GM12878 (cell line): Measurements from ENCODE around the gene OCA2. TPM values are rescaled to one million over a fixed set of nuclear protein-coding genes. Genes with fewer than 3 reads are reported as not detected.

Source experiments
- ATAC-seq: fragments of 200-7000 bp; cut with Tn5 transposase; 3 replicates; pipeline ENCODE4 v1.9.1; 2020; ENCODE audit warnings: mild to moderate bottlenecking, moderate library complexity
- BruUV-seq: library from RNA; stranded (reverse); fragments of 400-500 nt; replicated peaks from 2 replicates; lab custom pipeline; 2021; lab: Mats Ljungman, UMichigan
- CTCF ChIA-PET: fragments of 300-600 bp; sonication (Branson Sonifier 250); formaldehyde crosslinking; extraction: SDS; loops from one replicate; lab custom pipeline; 2021; ENCODE audit warnings: inconsistent platforms; lab: Yijun Ruan, JAX
- POLR2A ChIA-PET: fragments of 350-600 bp; formaldehyde crosslinking; extraction: SDS; loops from one replicate; lab custom pipeline; 2021; ENCODE audit warnings: inconsistent platforms; lab: Charles Lee
- RAD21 ChIA-PET: fragments of 300-600 bp; sonication (Branson Sonifier 250); formaldehyde crosslinking; loops from one replicate; lab custom pipeline; 2023; ENCODE audit warnings: antibody characterized with exemption; ENCODE audit not compliant: unreplicated experiment; lab: Charles Lee
- SMC1A ChIA-PET: fragments of 300-600 bp; sonication (Branson Sonifier 250); formaldehyde crosslinking; loops from one replicate; lab custom pipeline; 2023; ENCODE audit not compliant: unreplicated experiment, uncharacterized antibody; lab: Charles Lee
- DNase-seq: peaks from one replicate; pipeline ENCODE4 v3.0.0-alpha.2; 2011; ENCODE audit warnings: low read depth, low spot score
- FAIRE-seq: peaks from 3 replicates; lab custom pipeline; 2011; peaks lifted over from hg19 to GRCh38; lab: Jason Lieb, UNC
- H2AFZ ChIP-seq: 2 replicates; pipeline ENCODE4 v1.6.0; 2011; ENCODE audit warnings: low read depth, low read length, control low read depth; ENCODE audit not compliant: control insufficient read depth
- H3K27ac ChIP-seq: 2 replicates; pipeline ENCODE4 v1.5.1; 2011; ENCODE audit warnings: control low read depth; ENCODE audit not compliant: control insufficient read depth, insufficient read depth
- H3K27me3 ChIP-seq, 2 experiments: replicated peaks in 1 of 2; 2 replicates each; pipeline versions ENCODE4 v1.6.0 to v1.6.1; 2011; ENCODE audit warnings: low read length in 1 of 2; ENCODE audit not compliant: control insufficient read depth in 2 of 2, insufficient read depth in 2 of 2
- H3K36me3 ChIP-seq, 2 experiments: 2 replicates each; pipeline ENCODE4 v1.5.1; 2011; ENCODE audit warnings: low read length in 1 of 2; ENCODE audit not compliant: control insufficient read depth in 2 of 2, insufficient read depth in 2 of 2
- H3K4me1 ChIP-seq: 2 replicates; pipeline ENCODE4 v1.6.1; 2011; ENCODE audit warnings: mild to moderate bottlenecking, low read length, moderate library complexity, mixed read lengths; ENCODE audit not compliant: control insufficient read depth, insufficient read depth
- H3K4me2 ChIP-seq: 2 replicates; pipeline ENCODE4 v1.6.0; 2011; ENCODE audit warnings: control low read depth; ENCODE audit not compliant: control insufficient read depth, insufficient read depth
- H3K4me3 ChIP-seq: fragments of 200-600 bp; sonication (generic); 2 replicates; pipeline ENCODE4 v1.5.1; 2016
- H3K79me2 ChIP-seq: 2 replicates; pipeline ENCODE4 v1.6.0; 2011; ENCODE audit warnings: low read length; ENCODE audit not compliant: control insufficient read depth, insufficient read depth
- H3K9ac ChIP-seq: 2 replicates; pipeline ENCODE4 v1.8.0; 2011; ENCODE audit warnings: low read length, control low read depth, mixed read lengths; ENCODE audit not compliant: control insufficient read depth, insufficient read depth
- H3K9me3 ChIP-seq: replicated peaks from 3 replicates; pipeline ENCODE4 v1.5.1; 2011; ENCODE audit warnings: mild to moderate bottlenecking, low read length; ENCODE audit not compliant: control insufficient read depth, insufficient read depth
- H4K20me1 ChIP-seq: 2 replicates; pipeline ENCODE4 v1.6.0; 2011; ENCODE audit not compliant: control insufficient read depth, insufficient read depth
- CBFB ChIP-seq: IDR thresholded peaks from 2 replicates; pipeline ENCODE4 v1.6.1; 2016; ENCODE audit warnings: antibody characterized with exemption, low read depth
- CBX3 ChIP-seq: fragments of 200-600 bp; sonication (generic); IDR thresholded peaks from 2 replicates; pipeline ENCODE4 v1.6.1; 2016; ENCODE audit warnings: low read depth, borderline replicate concordance
- DPF2 ChIP-seq: fragments of 450-650 bp; IDR thresholded peaks from 2 replicates; pipeline ENCODE4 v1.6.1; 2017; ENCODE audit warnings: mild to moderate bottlenecking
- KDM1A ChIP-seq: fragments of 200-600 bp; sonication (generic); IDR thresholded peaks from 2 replicates; pipeline ENCODE4 v1.6.1; 2016; ENCODE audit warnings: borderline replicate concordance
- MTA3 ChIP-seq: IDR thresholded peaks from 2 replicates; pipeline ENCODE4 v1.6.1; 2012; ENCODE audit warnings: low read length, inconsistent platforms, borderline replicate concordance
- MYB ChIP-seq: fragments of 150-350 bp; IDR thresholded peaks from 2 replicates; pipeline ENCODE4 v1.6.1; 2014; ENCODE audit warnings: mild to moderate bottlenecking, low read depth, low read length, borderline replicate concordance
- NR2C1 ChIP-seq: fragments of 450-650 bp; IDR thresholded peaks from 2 replicates; pipeline ENCODE4 v1.6.1; 2017; ENCODE audit warnings: antibody characterized with exemption, mild to moderate bottlenecking, moderate library complexity
- POLR2A ChIP-seq: IDR thresholded peaks from 2 replicates; pipeline ENCODE4 v1.6.1; 2011; ENCODE audit warnings: low read depth, mild to moderate bottlenecking, low read length
- RUNX3 ChIP-seq: IDR thresholded peaks from 2 replicates; pipeline ENCODE4 v1.6.1; 2012; ENCODE audit warnings: low read length, inconsistent platforms
- TAF1 ChIP-seq: IDR thresholded peaks from 2 replicates; pipeline ENCODE4 v1.6.1; 2011; ENCODE audit warnings: mild to moderate bottlenecking, low read depth, low read length, borderline replicate concordance
- TCF3 ChIP-seq: IDR thresholded peaks from 2 replicates; pipeline ENCODE4 v1.6.1; 2012; ENCODE audit warnings: low read depth, mild to moderate bottlenecking, low read length, borderline replicate concordance; ENCODE audit not compliant: insufficient read depth
- YBX1 ChIP-seq: fragments of 450-650 bp; IDR thresholded peaks from 2 replicates; pipeline ENCODE4 v1.6.1; 2016; ENCODE audit warnings: antibody characterized with exemption
- ZNF24 ChIP-seq: fragments of 450-650 bp; IDR thresholded peaks from 2 replicates; pipeline ENCODE4 v1.6.1; 2017; ENCODE audit warnings: antibody characterized with exemption, mild to moderate bottlenecking
- WGBS: methylation state at CpG from one replicate; pipeline ENCODE4 v1.1.6; 2016; ENCODE audit warnings: low lambda C conversion rate; ENCODE audit not compliant: insufficient replicate concordance, insufficient coverage; ENCODE audit errors: missing lambda C conversion rate; 5-methylcytosine and 5-hydroxymethylcytosine counted together
- in situ Hi-C: fragments of 300-500 bp; cut with MboI; formaldehyde crosslinking; loops from 9 replicates; pipeline ENCODE4 v1.14.3; 2018; ENCODE audit warnings: mixed read lengths
- intact Hi-C: fragments of 100-400 bp; cut with micrococcal nuclease; formaldehyde crosslinking; loops from one replicate; pipeline ENCODE4 v1.14.2; 2022; ENCODE audit not compliant: unreplicated experiment
- polyA plus RNA-seq, 11 experiments: library from polyadenylated mRNA; depleted of rRNA in 4 of 11; unstranded in 6 of 11; stranded (reverse) in 5 of 11; fragments of >200 nt; fragmentation: Nextera tagmentation in 4 of 11; fragmentation: Illumina TruSeq in 1 of 11; extraction: Ambion mirVana in 4 of 11; extraction: Trizol in 1 of 11; gene quantifications; 1 replicate in 1 of 11; 2 replicates in 10 of 11; pipeline versions ENCODE4 v1.2.1 to v1.2.3, GENCODE V29; 2011 to 2016; ENCODE audit warnings: inconsistent platforms in 2 of 11, missing spikeins in 2 of 11, low read depth in 1 of 11
- total RNA-seq, 4 experiments: library from RNA; depleted of rRNA in 3 of 4; stranded (reverse); fragments of >200 nt in 3 of 4; fragmentation: Illumina TruSeq in 1 of 4; extraction: Trizol in 1 of 4; gene quantifications; 2 replicates each; pipeline versions ENCODE4 v1.2.1 to v1.2.3, GENCODE V29; 2013 to 2021
- TF ChIP-seq, protein P1 (sequence below): fragments of 450-650 bp; IDR thresholded peaks from 2 replicates; pipeline ENCODE4 v1.6.1; 2018; ENCODE audit warnings: borderline replicate concordance, mild to moderate bottlenecking; ENCODE audit not compliant: partially characterized antibody
- TF ChIP-seq, protein P2 (sequence below): IDR thresholded peaks from 2 replicates; pipeline ENCODE4 v1.6.1; 2011; ENCODE audit warnings: borderline replicate concordance, low read depth, mild to moderate bottlenecking, moderate library complexity, low read length; ENCODE audit not compliant: insufficient read depth, poor library complexity, severe bottlenecking
- TF ChIP-seq, protein P3 (sequence below): fragments of 450-650 bp; IDR thresholded peaks from 2 replicates; pipeline ENCODE4 v1.6.1; 2018; ENCODE audit warnings: mild to moderate bottlenecking, low read depth, moderate library complexity; ENCODE audit not compliant: partially characterized antibody
- TF ChIP-seq, protein P4 (sequence below): fragments of 150-350 bp; IDR thresholded peaks from 2 replicates; pipeline ENCODE4 v1.6.1; 2016; ENCODE audit warnings: low read depth, low read length

The OCA2 gene
- total and polyA plus RNA-seq, 10 of the 15 experiments (the other 5 are each of a cell fraction or from before 2014, with no cell fraction given): 0.04 to 1.8 TPM; not detected in 8

DNA sequence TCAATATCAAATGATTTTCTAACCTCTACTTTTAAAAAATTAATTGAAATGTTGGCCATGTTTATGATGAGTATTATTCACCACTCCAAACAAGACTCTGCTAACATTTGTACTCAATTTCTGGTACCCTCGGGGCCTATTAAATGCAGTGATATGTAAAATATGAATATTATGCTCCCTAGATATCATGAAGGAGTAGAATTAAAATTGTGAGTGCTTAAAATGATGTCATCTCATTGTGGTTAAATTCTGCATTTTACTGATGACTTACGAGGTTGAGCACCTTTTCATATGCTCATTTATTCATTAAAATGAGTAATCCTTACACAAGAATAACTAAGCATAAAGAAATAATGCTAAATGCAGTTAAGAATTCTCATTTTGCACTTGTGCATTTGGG lies 159.9 kb downstream of the OCA2 start:
- DNase-seq: no peak
- ChIA-PET SMC1A (no interaction called here), RAD21 (no interaction called here), POLR2A (no interaction called here), CTCF (no interaction called here)
- no peaks in the 10 kb centered on the region for H3K27me3 ChIP-seq
- no TSS peak for BruUV-seq
- H3K4me1 ChIP-seq: no peaks in the 10 kb centered on the region
- no peaks in the 10 kb centered on the region for H3K36me3 ChIP-seq
- no peaks in the 10 kb centered on the region for H3K79me2 ChIP-seq
- H3K4me3 ChIP-seq: no peak overlapping the region
- in situ Hi-C loops: no loop called here
- ATAC-seq: no peak
- H3K9me3 ChIP-seq: no peaks in the 10 kb centered on the region; the same call in 2 of the 3 replicates
- no peak overlapping the region for H3K9ac ChIP-seq
- H3K4me2 ChIP-seq: no peak overlapping the region
- H4K20me1 ChIP-seq: no peaks in the 10 kb centered on the region
- no peak for FAIRE-seq
- intact Hi-C loops: no loop called here
- no peak overlapping the region for H2AFZ ChIP-seq
- no peak overlapping the region for H3K27ac ChIP-seq
- 21% methylated on average over 2 of the region's 2 CpGs for WGBS
- TF ChIP-seq YBX1: no peak
- TF ChIP-seq, protein P1, sequence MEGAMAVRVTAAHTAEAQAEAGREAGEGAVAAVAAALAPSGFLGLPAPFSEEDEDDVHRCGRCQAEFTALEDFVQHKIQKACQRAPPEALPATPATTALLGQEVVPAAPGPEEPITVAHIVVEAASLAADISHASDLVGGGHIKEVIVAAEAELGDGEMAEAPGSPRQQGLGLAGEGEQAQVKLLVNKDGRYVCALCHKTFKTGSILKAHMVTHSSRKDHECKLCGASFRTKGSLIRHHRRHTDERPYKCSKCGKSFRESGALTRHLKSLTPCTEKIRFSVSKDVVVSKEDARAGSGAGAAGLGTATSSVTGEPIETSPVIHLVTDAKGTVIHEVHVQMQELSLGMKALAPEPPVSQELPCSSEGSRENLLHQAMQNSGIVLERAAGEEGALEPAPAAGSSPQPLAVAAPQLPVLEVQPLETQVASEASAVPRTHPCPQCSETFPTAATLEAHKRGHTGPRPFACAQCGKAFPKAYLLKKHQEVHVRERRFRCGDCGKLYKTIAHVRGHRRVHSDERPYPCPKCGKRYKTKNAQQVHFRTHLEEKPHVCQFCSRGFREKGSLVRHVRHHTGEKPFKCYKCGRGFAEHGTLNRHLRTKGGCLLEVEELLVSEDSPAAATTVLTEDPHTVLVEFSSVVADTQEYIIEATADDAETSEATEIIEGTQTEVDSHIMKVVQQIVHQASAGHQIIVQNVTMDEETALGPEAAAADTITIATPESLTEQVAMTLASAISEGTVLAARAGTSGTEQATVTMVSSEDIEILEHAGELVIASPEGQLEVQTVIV: no peak
- TF ChIP-seq, protein P2, sequence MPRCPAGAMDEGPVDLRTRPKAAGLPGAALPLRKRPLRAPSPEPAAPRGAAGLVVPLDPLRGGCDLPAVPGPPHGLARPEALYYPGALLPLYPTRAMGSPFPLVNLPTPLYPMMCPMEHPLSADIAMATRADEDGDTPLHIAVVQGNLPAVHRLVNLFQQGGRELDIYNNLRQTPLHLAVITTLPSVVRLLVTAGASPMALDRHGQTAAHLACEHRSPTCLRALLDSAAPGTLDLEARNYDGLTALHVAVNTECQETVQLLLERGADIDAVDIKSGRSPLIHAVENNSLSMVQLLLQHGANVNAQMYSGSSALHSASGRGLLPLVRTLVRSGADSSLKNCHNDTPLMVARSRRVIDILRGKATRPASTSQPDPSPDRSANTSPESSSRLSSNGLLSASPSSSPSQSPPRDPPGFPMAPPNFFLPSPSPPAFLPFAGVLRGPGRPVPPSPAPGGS: no peak
- TF ChIP-seq KDM1A: no peak
- TF ChIP-seq TAF1: no peak
- no peak for TF ChIP-seq RUNX3
- no peak for TF ChIP-seq MTA3
- TF ChIP-seq NR2C1: no peak
- TF ChIP-seq, protein P3, sequence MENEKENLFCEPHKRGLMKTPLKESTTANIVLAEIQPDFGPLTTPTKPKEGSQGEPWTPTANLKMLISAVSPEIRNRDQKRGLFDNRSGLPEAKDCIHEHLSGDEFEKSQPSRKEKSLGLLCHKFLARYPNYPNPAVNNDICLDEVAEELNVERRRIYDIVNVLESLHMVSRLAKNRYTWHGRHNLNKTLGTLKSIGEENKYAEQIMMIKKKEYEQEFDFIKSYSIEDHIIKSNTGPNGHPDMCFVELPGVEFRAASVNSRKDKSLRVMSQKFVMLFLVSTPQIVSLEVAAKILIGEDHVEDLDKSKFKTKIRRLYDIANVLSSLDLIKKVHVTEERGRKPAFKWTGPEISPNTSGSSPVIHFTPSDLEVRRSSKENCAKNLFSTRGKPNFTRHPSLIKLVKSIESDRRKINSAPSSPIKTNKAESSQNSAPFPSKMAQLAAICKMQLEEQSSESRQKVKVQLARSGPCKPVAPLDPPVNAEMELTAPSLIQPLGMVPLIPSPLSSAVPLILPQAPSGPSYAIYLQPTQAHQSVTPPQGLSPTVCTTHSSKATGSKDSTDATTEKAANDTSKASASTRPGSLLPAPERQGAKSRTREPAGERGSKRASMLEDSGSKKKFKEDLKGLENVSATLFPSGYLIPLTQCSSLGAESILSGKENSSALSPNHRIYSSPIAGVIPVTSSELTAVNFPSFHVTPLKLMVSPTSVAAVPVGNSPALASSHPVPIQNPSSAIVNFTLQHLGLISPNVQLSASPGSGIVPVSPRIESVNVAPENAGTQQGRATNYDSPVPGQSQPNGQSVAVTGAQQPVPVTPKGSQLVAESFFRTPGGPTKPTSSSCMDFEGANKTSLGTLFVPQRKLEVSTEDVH: no peak
- no peak for TF ChIP-seq MYB
- no peak for TF ChIP-seq ZNF24
- no peak for TF ChIP-seq CBFB
- TF ChIP-seq DPF2: no peak
- TF ChIP-seq TCF3: no peak
- no peak for TF ChIP-seq CBX3
- TF ChIP-seq, protein P4, sequence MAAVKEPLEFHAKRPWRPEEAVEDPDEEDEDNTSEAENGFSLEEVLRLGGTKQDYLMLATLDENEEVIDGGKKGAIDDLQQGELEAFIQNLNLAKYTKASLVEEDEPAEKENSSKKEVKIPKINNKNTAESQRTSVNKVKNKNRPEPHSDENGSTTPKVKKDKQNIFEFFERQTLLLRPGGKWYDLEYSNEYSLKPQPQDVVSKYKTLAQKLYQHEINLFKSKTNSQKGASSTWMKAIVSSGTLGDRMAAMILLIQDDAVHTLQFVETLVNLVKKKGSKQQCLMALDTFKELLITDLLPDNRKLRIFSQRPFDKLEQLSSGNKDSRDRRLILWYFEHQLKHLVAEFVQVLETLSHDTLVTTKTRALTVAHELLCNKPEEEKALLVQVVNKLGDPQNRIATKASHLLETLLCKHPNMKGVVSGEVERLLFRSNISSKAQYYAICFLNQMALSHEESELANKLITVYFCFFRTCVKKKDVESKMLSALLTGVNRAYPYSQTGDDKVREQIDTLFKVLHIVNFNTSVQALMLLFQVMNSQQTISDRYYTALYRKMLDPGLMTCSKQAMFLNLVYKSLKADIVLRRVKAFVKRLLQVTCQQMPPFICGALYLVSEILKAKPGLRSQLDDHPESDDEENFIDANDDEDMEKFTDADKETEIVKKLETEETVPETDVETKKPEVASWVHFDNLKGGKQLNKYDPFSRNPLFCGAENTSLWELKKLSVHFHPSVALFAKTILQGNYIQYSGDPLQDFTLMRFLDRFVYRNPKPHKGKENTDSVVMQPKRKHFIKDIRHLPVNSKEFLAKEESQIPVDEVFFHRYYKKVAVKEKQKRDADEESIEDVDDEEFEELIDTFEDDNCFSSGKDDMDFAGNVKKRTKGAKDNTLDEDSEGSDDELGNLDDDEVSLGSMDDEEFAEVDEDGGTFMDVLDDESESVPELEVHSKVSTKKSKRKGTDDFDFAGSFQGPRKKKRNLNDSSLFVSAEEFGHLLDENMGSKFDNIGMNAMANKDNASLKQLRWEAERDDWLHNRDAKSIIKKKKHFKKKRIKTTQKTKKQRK: no peak
- TF ChIP-seq POLR2A: no peak
